A673 (cell line): ENCODE results near the gene QRFPR.

Experiments
- EZH2 ChIP-seq: fragments of 200-600 bp; sonication (generic); IDR thresholded peaks from 2 replicates; pipeline ENCODE4 v1.6.1; 2017; ENCODE audit warnings: borderline replicate concordance, low read depth, mild to moderate bottlenecking, mixed read lengths, antibody characterized with exemption, low read length; ENCODE audit not compliant: poor library complexity, severe bottlenecking
- TF ChIP-seq, protein P1 (sequence below): fragments of 300-800, 200-600 bp; sonication (generic); conservative IDR thresholded peaks from 2 replicates; pipeline ENCODE4 v1.5.1; 2017; ENCODE audit warnings: low read depth, mild to moderate bottlenecking, antibody characterized with exemption, low read length, moderate library complexity, mixed read lengths

DNA sequence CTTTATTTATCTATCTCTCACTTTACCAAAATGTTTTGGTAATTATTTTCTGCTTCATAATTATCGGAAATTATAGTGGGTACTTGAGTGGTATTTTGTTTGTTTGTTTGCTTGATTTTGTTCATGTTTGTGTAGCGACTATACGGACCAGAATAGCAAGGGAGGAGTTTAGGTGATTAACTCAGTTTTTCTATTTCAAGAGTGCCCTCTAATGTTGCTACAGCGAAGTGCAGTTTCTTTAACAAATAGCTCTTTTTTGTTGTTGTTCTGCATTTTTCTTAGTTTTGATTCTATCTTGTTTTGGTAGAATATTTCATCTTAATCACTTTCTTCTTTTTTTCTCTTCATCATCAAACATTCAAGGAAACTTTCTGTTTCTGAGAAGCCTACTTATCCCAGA is 40.8 kb upstream of the QRFPR start:
- TF ChIP-seq, protein P1, sequence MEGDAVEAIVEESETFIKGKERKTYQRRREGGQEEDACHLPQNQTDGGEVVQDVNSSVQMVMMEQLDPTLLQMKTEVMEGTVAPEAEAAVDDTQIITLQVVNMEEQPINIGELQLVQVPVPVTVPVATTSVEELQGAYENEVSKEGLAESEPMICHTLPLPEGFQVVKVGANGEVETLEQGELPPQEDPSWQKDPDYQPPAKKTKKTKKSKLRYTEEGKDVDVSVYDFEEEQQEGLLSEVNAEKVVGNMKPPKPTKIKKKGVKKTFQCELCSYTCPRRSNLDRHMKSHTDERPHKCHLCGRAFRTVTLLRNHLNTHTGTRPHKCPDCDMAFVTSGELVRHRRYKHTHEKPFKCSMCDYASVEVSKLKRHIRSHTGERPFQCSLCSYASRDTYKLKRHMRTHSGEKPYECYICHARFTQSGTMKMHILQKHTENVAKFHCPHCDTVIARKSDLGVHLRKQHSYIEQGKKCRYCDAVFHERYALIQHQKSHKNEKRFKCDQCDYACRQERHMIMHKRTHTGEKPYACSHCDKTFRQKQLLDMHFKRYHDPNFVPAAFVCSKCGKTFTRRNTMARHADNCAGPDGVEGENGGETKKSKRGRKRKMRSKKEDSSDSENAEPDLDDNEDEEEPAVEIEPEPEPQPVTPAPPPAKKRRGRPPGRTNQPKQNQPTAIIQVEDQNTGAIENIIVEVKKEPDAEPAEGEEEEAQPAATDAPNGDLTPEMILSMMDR: peak; percentile 71
- TF ChIP-seq EZH2: no peak
